Mucosa of stomach (tissue), 1 donor: Measurements from ENCODE around the gene KYAT1.

Experiments used
- H3K27me3 ChIP-seq: one replicate; pipeline ENCODE4 v1.7.0; 2013; ENCODE audit warnings: mild to moderate bottlenecking, low read length; ENCODE audit not compliant: control insufficient read depth, insufficient read depth
- H3K36me3 ChIP-seq: one replicate; pipeline ENCODE4 v1.7.0; 2013; ENCODE audit warnings: low read length; ENCODE audit not compliant: control insufficient read depth, insufficient read depth
- H3K4me1 ChIP-seq: one replicate; pipeline ENCODE4 v1.7.0; 2013; ENCODE audit warnings: mild to moderate bottlenecking, low read length; ENCODE audit not compliant: control insufficient read depth, insufficient read depth
- H3K4me3 ChIP-seq: one replicate; pipeline ENCODE4 v1.7.0; 2013; ENCODE audit warnings: low read length
- H3K9ac ChIP-seq: one replicate; pipeline ENCODE4 v1.7.0; 2013; ENCODE audit warnings: mild to moderate bottlenecking, low read length, moderate library complexity
- H3K9me3 ChIP-seq: one replicate; pipeline ENCODE4 v1.7.0; 2013; ENCODE audit warnings: mild to moderate bottlenecking, low read length, moderate library complexity; ENCODE audit not compliant: control insufficient read depth
- donor health status: Pancreatic carcinoma.

The KYAT1 gene

DNA sequence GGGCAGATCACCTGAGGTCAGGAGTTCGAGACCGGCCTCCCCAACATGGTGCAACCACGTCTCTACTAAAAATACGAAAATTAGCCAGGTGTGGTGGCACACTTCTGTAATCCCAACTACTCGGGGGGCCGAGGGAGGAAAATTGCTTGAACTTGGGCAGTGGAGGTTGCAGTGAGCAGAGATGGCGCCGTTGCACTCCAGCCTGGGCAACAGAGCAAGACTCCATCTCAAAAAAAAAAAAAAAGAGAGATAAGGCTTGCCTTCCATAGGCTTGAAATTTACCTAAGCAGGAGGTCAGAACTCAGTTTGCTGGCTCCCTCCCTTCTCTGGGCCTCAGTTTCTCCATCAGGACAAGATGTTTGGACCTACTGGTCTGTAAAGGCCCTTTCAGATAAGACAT, 53.5 kb downstream of the KYAT1 start:
- no peaks in the 10 kb centered on the region for H3K36me3 ChIP-seq
- peaks cover 15% of the 10 kb centered on the region for H3K4me1 ChIP-seq
- no peaks in the 10 kb centered on the region for H3K9me3 ChIP-seq
- H3K4me3 ChIP-seq = no peak overlapping the region
- H3K27me3 ChIP-seq = no peaks in the 10 kb centered on the region
- no peak overlapping the region for H3K9ac ChIP-seq

DNA sequence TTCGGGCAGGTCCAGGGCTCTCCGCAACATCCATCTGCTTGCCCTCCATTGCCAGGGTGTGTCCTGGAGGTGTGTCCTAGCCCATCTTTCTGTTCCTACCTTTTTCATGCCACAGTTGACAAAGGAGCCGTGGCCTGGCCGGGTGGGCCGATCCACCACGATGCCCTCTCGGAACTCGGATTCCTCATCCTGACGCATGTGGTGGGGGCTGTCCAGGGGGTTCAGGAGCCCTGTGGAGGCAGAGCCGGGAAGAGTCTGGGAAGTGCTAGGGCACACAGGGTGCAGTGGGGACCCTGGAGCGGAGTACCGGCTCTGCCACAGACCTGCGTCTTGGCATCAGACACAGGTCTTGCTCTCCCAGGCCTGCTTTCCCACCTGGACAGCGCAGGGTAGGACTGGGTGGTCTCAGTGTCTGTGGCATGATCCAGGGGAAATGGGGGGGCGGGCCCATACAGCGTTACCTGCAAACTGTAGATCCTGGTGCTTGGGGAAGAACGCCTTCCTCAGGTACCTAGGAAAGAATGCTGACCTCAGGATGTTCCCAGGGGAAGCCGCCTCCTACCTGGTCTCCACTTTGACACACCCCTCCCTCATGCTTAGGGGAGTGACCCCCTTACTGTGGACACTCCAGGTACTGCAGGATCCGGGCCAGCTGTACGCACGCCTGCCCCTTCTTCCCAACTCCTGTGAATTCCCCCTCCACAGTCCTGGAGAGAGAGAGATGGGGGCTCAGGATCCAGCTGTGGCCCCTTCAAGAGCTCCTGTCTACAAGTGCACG, 55.6 kb downstream of the KYAT1 start:
- Histone ChIP-seq H3K9me3 (no peaks in the 10 kb centered on the region), H3K9ac (no peak overlapping the region), H3K4me1 (peaks cover 15% of the 10 kb centered on the region), H3K36me3 (no peaks in the 10 kb centered on the region), H3K27me3 (no peaks in the 10 kb centered on the region), H3K4me3 (no peak overlapping the region)

- no peaks in the 10 kb centered on the region for H3K9me3 ChIP-seq
- peaks cover 18% of the 10 kb centered on the region for H3K4me1 ChIP-seq
- H3K4me3 ChIP-seq = no peak overlapping the region
- no peak overlapping the region for H3K9ac ChIP-seq
- no peaks in the 10 kb centered on the region for H3K27me3 ChIP-seq
- H3K36me3 ChIP-seq = no peaks in the 10 kb centered on the region
Measured at GRCh38 chr9:128824911-128825310, 56.8 kb downstream of the KYAT1 start.

GRCh38 chr9:128823903-128824406, 57.8 kb downstream of the KYAT1 start:
- Histone ChIP-seq H3K27me3 (no peaks in the 10 kb centered on the region), H3K36me3 (no peaks in the 10 kb centered on the region), H3K4me1 (peaks cover 14% of the 10 kb centered on the region), H3K9me3 (no peaks in the 10 kb centered on the region), H3K9ac (no peak overlapping the region), H3K4me3 (no peak overlapping the region)

DNA sequence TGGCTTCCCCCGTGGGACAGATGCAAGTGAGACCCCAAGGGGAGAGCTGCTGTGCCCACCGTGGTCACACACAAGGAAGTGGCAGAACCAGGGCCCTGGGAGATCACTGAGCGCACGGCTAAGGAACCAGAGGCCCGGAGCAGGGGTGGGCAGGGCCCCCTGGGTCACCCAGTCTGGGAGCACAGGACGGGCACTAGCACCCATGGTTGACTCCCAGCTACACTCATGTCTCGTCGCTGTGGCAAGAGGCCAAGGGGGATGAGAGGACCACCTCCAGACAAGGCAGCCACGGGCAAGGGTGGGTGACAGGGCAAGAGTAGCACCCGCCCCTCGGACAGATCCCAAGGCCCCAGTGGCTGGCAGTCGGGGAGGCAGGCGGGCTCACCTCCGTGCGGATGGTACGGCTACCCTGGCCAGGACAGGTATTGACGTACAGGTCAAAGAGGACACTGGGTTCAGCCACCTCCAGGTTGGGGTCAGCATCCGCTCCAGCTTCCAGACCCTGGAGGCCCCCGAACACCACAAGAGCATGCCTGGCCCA, 58.3 kb downstream of the KYAT1 start:
- Histone ChIP-seq H3K36me3 (no peaks in the 10 kb centered on the region), H3K9ac (no peak overlapping the region), H3K9me3 (no peaks in the 10 kb centered on the region), H3K4me3 (no peak overlapping the region), H3K4me1 (peaks cover 8% of the 10 kb centered on the region), H3K27me3 (no peaks in the 10 kb centered on the region)

- Histone ChIP-seq H3K4me1 (peaks cover 8% of the 10 kb centered on the region), H3K4me3 (no peak overlapping the region), H3K36me3 (no peaks in the 10 kb centered on the region), H3K27me3 (no peaks in the 10 kb centered on the region), H3K9me3 (no peaks in the 10 kb centered on the region), H3K9ac (no peak overlapping the region)
Measured at GRCh38 chr9:128822407-128823042, 59.2 kb downstream of the KYAT1 start.

DNA sequence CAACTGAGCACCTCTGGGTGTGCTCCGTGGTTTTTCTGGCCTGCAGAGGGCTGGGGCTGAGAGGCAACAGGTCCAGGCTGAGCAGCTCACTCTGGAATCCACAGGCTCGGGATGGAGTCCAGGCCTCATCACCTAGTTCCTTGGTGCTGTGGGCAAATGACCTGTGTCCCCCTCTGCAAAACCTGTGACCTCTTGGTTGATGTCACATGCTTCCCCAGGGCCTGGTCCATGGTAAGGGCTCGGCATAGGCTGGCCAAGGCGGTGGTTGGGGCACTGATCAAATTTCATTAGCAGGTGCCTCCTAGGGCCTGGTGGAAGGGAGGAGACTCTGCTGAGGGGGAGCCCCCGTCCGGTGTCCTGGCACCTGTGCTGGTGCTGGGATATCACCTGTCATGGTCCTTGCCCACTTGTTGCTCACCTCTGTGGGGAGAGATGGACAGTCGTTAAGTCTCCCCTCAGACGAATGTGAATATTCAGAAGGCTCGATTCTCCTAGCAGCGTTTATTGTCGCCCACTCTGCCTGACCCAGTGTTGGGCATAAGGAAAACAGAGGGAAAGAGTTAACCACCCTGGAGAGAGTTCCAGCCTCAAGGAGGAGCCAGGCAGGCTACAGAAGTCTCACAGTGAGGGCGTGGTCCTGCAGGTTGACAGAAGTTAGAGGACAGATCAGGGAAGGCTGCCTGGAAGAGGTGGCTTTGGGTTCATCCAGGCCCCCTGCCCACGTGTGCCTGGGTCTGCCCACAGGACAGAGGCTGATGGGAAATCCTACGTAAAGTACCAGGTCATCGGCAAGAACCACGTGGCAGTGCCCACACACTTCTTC, 60.0 kb downstream of the KYAT1 start:
- Histone ChIP-seq H3K36me3 (no peaks in the 10 kb centered on the region), H3K27me3 (no peaks in the 10 kb centered on the region), H3K4me3 (no peak overlapping the region), H3K9ac (no peak overlapping the region), H3K9me3 (no peaks in the 10 kb centered on the region), H3K4me1 (peaks cover 8% of the 10 kb centered on the region)

- H3K9me3 ChIP-seq = no peaks in the 10 kb centered on the region
- no peaks in the 10 kb centered on the region for H3K27me3 ChIP-seq
- H3K36me3 ChIP-seq = no peaks in the 10 kb centered on the region
- H3K9ac ChIP-seq = no peak overlapping the region
- no peak overlapping the region for H3K4me3 ChIP-seq
- peaks cover 8% of the 10 kb centered on the region for H3K4me1 ChIP-seq
Measured at GRCh38 chr9:128820665-128821583, 60.8 kb downstream of the KYAT1 start.

- Histone ChIP-seq H3K27me3 (no peaks in the 10 kb centered on the region), H3K36me3 (no peaks in the 10 kb centered on the region), H3K4me1 (peaks cover 8% of the 10 kb centered on the region), H3K9ac (no peak overlapping the region), H3K9me3 (no peaks in the 10 kb centered on the region), H3K4me3 (no peak overlapping the region)
Measured at GRCh38 chr9:128819716-128820664, 61.8 kb downstream of the KYAT1 start.

DNA sequence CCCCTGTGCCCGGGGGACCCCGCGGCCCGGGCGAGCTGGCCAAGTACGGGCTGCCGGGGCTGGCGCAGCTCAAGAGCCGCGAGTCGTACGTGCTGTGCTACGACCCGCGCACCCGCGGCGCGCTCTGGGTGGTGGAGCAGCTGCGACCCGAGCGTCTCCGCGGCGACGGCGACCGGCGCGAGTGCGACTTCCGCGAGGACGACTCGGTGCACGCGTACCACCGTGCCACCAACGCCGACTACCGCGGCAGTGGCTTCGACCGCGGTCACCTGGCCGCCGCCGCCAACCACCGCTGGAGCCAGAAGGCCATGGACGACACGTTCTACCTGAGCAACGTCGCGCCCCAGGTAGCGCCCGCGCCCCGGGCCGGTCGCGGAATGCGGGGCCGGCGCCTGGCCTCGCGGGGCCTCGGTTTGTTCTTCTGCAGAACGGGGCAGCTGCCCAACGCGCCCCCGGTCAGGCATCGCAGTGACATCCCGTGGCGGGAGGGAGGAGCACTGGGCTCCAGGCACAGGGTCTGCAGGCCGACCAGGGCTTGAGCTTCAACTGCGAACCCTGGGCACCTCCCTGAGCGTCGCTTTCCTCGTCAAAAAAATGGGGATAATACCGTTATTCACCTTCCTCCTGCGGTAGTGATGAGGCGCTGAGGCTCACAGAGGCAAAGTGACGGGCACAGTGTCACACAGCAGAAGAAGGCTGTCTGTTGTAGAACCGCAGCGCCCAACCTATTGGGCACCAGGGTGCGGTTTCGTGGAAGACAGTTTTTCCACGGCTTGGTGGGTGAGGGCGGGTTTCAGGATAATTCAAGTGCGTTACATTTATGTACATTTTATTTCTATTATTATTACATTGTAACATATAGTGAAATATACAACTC, 62.7 kb downstream of the KYAT1 start:
- Histone ChIP-seq H3K4me1 (peaks cover 8% of the 10 kb centered on the region), H3K9ac (peak overlapping the region; percentile 43)

More for the DNA sequence above, 62.7 kb downstream of the KYAT1 start:
- no peak overlapping the region for H3K4me3 ChIP-seq
- H3K27me3 ChIP-seq = no peaks in the 10 kb centered on the region
- no peaks in the 10 kb centered on the region for H3K9me3 ChIP-seq
- H3K36me3 ChIP-seq = no peaks in the 10 kb centered on the region
